ENCODE measurements around the gene CDCA7. TPM values are rescaled to one million over a fixed set of nuclear protein-coding genes. Genes with fewer than 3 reads are reported as not detected.

The CDCA7 gene
- total RNA-seq, 2 experiments from 2014 or later, result 74.4 to 89.0 TPM

DNA sequence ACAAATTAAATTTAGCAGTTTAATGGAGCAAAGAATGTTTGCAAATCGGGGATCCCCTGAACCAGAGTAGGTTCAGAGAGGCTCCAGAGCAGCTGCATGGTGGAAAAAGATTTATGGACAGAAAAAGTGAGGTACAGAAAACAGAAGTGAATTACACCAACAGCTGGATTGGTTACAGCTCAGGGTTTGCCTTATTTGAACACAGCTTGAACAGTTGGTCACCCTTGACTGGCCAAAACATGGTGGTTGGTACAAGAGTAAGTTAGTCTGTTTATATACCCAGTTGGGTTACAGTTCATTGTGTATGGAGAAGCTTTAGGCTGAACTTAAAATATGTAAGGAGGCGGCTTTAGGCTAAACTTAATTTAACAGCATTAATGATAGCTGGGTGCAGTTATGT is 5.4 kb upstream of the CDCA7 start:
- ATAC-seq, result no peak
- H3K27me3 Mint-ChIP-seq, result peaks cover 42% of the 10 kb centered on the region
- no peak overlapping the region for H3K27ac Mint-ChIP-seq
- peaks cover 6% of the 10 kb centered on the region for H3K9me3 Mint-ChIP-seq (ENCODE audit: low read depth)
- CTCF ChIA-PET, result no interaction called here
- H3K4me3 Mint-ChIP-seq, result no peak overlapping the region
- peaks cover 18% of the 10 kb centered on the region for H3K4me1 Mint-ChIP-seq
- no peak for DNase-seq
- H3K36me3 Mint-ChIP-seq, result peaks cover 6% of the 10 kb centered on the region

DNA sequence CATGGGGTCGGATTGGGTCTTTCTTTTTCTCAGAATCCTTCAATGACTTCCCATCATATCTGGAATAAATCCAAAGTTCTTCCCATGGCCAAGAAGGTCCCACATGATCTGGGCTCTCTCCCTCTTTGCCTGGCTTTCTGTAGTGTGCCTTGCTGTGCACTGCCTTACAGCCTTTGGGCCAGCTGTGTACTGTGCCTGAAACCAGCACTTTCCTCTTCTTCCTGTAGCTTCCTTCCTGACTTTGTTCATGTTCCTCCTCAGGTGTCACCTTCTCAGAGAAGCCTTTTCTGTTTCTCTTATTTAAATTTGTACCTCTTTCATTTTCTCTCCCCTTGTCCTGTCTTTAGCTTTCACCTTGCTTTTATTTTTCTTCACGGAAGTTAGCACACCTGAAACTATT is 4.3 kb upstream of the CDCA7 start:
- Mint-ChIP-seq H3K27me3 (peaks cover 42% of the 10 kb centered on the region), H3K27ac (no peak overlapping the region), H3K36me3 (peaks cover 5% of the 10 kb centered on the region), H3K4me3 (no peak overlapping the region), H3K9me3 (ENCODE audit: low read depth) (peaks cover 6% of the 10 kb centered on the region), H3K4me1 (peaks cover 18% of the 10 kb centered on the region)
- no peak for ATAC-seq
- CTCF ChIA-PET, result interaction anchor here (1.5 kb wide), 1 partner anchor 992 kb away, joined by 4 read pairs; no protein-coding TSS in a partner anchor
- DNase-seq, result no peak

DNA sequence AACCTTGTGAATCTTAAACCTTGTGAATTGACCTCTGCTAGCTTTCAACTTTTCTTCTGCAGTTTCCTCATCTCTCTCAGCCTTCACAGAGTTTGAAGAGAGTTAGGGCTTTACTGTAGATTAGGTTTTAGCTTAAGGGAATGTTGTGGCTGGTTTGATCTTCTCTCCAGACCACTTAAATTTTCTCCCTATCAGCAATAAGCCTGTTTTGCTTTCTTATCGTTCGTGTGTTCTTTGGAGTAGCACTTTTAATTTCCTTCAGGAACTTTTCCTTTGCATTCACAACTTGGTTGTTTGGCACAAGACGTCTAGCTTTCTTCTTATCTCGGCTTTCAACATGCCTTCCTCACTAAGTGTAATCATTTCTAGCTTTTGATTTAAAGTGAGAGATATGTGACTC is 2.8 kb upstream of the CDCA7 start:
- Mint-ChIP-seq H3K27ac (no peak overlapping the region), H3K4me1 (peaks cover 30% of the 10 kb centered on the region), H3K4me3 (no peak overlapping the region), H3K36me3 (peaks cover 15% of the 10 kb centered on the region), H3K9me3 (ENCODE audit: low read depth) (no peaks in the 10 kb centered on the region), H3K27me3 (peaks cover 42% of the 10 kb centered on the region)
- DNase-seq (no peak), ATAC-seq (no peak)
- CTCF ChIA-PET, result interaction anchor here (1.5 kb wide), 1 partner anchor 990 kb away, joined by 4 read pairs; no protein-coding TSS in a partner anchor

GRCh38 chr2:173353556-173353955 is 1.1 kb upstream of the CDCA7 start:
- ATAC-seq, result no peak
- no peaks in the 10 kb centered on the region for H3K9me3 Mint-ChIP-seq (ENCODE audit: low read depth)
- H3K4me3 Mint-ChIP-seq, result peak overlapping the region; percentile 87
- CTCF ChIA-PET, result no interaction called here
- no peak for DNase-seq
- peaks cover 42% of the 10 kb centered on the region for H3K27me3 Mint-ChIP-seq
- peak overlapping the region; percentile 95 for H3K27ac Mint-ChIP-seq
- H3K4me1 Mint-ChIP-seq, result peaks cover 40% of the 10 kb centered on the region
- peaks cover 18% of the 10 kb centered on the region for H3K36me3 Mint-ChIP-seq

DNA sequence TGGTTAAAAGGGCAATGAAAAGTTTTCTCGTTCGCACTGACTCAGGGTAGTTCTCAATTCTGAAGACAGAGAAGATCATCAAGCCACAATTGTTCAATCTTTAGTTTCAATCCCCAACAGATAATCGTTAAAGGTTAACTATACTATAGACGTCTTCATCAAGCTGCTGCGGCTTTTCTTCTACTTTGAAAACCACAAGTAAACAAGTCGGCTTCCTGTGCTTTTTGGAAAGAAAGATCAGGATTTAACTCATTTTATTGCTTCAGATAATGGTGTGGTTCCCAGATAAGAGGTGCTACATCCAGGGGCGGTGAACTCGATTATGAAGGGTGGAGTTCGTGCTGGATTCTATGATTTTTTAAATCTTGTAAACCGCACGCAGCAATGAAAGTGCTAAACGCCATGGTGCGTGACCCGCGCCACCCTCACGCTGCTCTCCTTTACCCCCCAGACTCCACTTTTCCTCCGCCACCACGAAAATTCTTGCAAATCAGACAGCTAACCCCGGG is 545 bp upstream of the CDCA7 start:
- Mint-ChIP-seq H3K9me3 (ENCODE audit: low read depth) (no peaks in the 10 kb centered on the region), H3K4me3 (peak overlapping the region; percentile 87), H3K27ac (peak overlapping the region; percentile 95), H3K27me3 (peaks cover 41% of the 10 kb centered on the region), H3K36me3 (peaks cover 22% of the 10 kb centered on the region), H3K4me1 (peaks cover 46% of the 10 kb centered on the region)
- CTCF ChIA-PET, result no interaction called here
- ATAC-seq (peak; percentile 13), DNase-seq (peak; percentile 82)

DNA sequence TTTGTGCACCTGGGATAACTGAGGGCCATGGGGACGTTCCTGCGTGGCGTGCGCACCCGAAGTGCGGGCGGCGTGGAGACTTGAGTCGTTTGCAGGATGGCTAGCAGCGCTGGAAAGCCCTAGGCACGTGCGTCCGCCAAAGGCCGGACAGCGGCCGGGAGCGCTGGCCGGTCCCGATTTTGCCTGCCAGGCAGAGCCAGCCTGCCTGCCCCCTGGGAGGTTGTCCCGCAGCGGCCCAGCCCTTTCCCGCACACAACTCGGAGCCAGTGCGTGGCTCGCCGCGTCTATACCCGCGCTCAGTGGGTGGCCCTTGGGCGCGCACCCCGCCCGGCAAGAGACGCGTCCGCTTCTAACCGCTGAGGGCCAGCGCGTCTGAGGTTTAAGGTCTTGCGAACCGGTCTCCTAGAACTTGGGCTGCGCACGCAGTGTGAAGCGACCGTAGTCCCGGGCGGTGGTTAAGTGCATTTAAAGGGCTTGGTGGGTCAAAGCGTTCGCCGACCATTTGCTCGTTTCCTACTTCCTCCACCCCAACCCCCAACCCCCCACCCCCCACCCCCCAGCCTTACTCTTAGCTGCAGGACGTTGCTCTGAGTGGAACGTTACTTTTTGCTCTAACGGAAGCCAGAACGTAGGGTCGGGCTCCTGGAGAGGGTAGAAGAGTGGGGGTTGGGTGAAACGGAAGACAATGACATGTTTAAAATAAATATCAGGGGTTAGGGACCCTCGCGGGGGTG is 627 bp downstream of the CDCA7 start:
- peaks cover 56% of the 10 kb centered on the region for H3K4me1 Mint-ChIP-seq
- peak; percentile 34 for ATAC-seq
- CTCF ChIA-PET, result no interaction called here
- H3K27ac Mint-ChIP-seq, result peak overlapping the region; percentile 81
- peaks cover 34% of the 10 kb centered on the region for H3K36me3 Mint-ChIP-seq
- H3K4me3 Mint-ChIP-seq, result peak overlapping the region; percentile 87
- no peaks in the 10 kb centered on the region for H3K9me3 Mint-ChIP-seq (ENCODE audit: low read depth)
- DNase-seq, result peak; percentile 67
- H3K27me3 Mint-ChIP-seq, result peaks cover 33% of the 10 kb centered on the region

DNA sequence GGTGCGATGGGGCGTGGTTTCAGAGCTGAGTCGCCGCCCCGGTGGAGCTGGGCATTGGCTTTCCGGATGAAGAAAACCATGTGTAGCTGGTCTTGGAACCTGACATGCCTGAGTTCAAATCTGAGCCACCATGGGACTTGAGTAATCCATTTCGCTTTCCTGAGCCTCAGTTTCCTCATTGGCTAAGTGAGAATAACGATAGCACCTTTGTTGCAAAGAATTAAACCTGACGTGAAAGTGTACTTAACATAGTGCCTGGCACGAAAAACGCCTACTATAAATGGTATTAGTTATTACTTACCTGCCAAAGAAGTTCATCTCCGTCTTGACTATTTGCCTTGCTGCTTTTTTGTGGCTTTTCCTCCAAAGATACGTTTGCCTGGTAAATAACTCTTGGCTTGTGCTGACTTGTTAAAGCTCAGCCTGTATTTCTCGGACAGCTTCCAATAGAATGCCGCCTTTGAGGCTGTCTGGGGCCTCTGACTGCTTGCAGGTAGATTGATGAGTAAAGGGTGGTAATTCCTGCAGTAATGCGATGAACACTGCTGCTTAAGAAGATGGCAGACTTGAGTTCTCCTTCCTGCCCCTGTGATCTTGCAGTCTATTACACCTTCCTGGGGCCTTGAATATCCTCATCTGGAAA is 1.3 kb downstream of the CDCA7 start:
- Mint-ChIP-seq H3K27ac (peak overlapping the region; percentile 81), H3K9me3 (ENCODE audit: low read depth) (no peaks in the 10 kb centered on the region), H3K4me3 (peak overlapping the region; percentile 87), H3K4me1 (peaks cover 59% of the 10 kb centered on the region), H3K36me3 (peaks cover 40% of the 10 kb centered on the region), H3K27me3 (peaks cover 31% of the 10 kb centered on the region)
- no peak for ATAC-seq
- DNase-seq, result no peak
- CTCF ChIA-PET, result no interaction called here

DNA sequence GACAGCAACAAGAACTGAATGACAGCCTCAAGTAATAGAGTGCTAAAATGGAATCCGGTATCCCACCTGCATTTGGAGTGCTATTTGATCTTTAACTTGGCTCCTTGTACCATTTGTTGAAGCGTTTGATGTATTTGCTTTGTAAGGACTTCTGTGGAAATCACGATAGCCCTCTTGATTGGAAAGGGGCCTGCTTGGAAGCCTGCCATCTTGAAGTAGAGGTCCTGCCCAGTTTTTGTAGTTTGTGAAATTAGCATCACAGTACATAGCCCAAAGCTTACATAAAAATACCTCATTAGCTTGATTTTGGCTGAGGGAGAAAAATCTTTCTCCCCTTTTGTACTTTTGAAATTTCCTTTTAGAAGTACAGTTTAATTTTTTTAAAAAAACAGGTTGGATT is 2.7 kb downstream of the CDCA7 start:
- ATAC-seq, result no peak
- DNase-seq, result no peak
- Mint-ChIP-seq H3K36me3 (peaks cover 45% of the 10 kb centered on the region), H3K27ac (no peak overlapping the region), H3K27me3 (peaks cover 18% of the 10 kb centered on the region), H3K9me3 (ENCODE audit: low read depth) (no peaks in the 10 kb centered on the region), H3K4me1 (peaks cover 57% of the 10 kb centered on the region), H3K4me3 (no peak overlapping the region)
- CTCF ChIA-PET, result no interaction called here

DNA sequence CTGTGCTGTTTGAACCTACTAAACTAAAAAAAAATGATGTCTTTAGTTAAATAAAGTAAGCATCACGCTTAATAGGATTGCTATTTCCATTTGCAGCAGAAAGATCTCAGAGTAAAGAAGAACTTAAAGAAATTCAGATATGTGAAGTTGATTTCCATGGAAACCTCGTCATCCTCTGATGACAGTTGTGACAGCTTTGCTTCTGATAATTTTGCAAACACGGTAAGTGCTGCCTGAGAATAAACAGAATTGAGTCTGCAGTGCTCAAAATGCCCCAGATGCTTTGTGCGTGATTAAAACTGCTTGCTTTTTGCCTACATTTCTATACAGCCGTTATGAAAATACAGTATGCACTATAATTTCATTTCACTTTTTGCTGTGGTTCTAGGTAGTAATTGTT is 3.9 kb downstream of the CDCA7 start:
- Mint-ChIP-seq H3K27ac (peak overlapping the region; percentile 79), H3K9me3 (ENCODE audit: low read depth) (no peaks in the 10 kb centered on the region), H3K4me3 (peak overlapping the region; percentile 49), H3K27me3 (peaks cover 5% of the 10 kb centered on the region), H3K36me3 (peaks cover 53% of the 10 kb centered on the region), H3K4me1 (peaks cover 49% of the 10 kb centered on the region)
- ATAC-seq (no peak), DNase-seq (no peak)
- CTCF ChIA-PET, result interaction anchor here (0.7 kb wide), 1 partner anchor 1142 kb away, joined by 3 read pairs; no protein-coding TSS in a partner anchor

DNA sequence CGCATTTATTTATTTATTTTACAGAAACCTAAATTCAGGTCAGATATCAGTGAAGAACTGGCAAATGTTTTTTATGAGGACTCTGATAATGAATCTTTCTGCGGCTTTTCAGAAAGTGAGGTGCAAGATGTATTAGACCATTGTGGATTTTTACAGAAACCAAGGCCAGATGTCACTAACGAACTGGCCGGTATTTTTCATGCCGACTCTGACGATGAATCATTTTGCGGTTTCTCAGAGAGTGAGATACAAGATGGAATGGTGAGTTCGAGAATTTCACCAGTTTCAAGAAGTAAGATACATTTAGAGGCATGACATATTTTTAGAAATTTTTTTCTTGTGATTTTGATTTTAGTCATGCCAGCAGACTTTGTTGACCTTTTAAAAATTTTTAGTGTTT is 4.6 kb downstream of the CDCA7 start:
- Mint-ChIP-seq H3K4me1 (peaks cover 44% of the 10 kb centered on the region), H3K36me3 (peaks cover 59% of the 10 kb centered on the region), H3K9me3 (ENCODE audit: low read depth) (no peaks in the 10 kb centered on the region), H3K27ac (peak overlapping the region; percentile 79), H3K4me3 (peak overlapping the region; percentile 49), H3K27me3 (peaks cover 3% of the 10 kb centered on the region)
- ATAC-seq, result peak; percentile 16
- CTCF ChIA-PET, result no interaction called here
- peak; percentile 74 for DNase-seq

DNA sequence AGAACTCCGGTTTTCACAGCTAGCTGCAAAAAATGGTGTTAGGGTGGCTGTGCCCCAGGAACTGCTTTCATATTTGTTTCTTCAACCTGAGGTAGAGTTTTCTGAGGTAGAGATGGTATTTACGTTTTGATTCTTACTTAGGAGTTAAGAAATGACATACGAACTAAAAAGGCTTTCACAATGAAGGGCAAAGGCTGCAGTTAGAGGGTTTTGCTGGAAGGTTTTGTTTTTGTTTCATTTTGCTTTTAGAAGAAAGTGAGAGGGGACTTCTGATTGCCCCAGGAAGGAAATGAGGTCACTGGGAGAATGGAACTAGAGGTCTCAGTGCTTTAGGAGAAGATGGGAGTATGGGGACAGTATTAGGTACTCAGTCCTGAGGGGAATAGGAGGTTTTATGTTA is 15.5 kb downstream of the CDCA7 start:
- Mint-ChIP-seq H3K36me3 (peaks cover 69% of the 10 kb centered on the region), H3K4me1 (peaks cover 29% of the 10 kb centered on the region), H3K27ac (peak overlapping the region; percentile 70), H3K4me3 (no peak overlapping the region), H3K27me3 (no peaks in the 10 kb centered on the region), H3K9me3 (ENCODE audit: low read depth) (no peaks in the 10 kb centered on the region)
- ATAC-seq (peak; percentile 66), DNase-seq (no peak)
- CTCF ChIA-PET, result no interaction called here

DNA sequence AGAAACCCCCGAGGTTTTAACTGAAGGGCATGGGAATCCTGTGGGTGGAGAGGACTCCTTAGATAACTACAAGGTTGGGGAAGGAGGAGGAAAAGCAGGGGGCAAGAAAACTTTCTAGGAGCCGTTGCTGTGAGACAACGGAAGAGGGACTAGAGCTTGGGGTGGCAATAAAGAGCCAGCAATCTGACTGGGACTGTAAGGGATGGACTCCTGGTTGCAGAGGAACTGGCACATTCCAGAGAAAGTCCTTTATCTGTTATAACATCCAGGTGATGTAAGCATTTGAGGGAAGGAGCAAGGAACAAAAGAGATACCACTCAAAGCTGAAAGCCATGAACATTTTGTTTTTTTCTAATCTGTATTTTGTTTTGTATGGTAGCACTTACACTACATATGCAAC is 16.4 kb downstream of the CDCA7 start:
- Mint-ChIP-seq H3K36me3 (peaks cover 65% of the 10 kb centered on the region), H3K4me3 (no peak overlapping the region), H3K9me3 (ENCODE audit: low read depth) (no peaks in the 10 kb centered on the region), H3K27ac (no peak overlapping the region), H3K27me3 (no peaks in the 10 kb centered on the region), H3K4me1 (peaks cover 29% of the 10 kb centered on the region)
- DNase-seq, result no peak
- CTCF ChIA-PET, result no interaction called here
- ATAC-seq, result no peak

GRCh38 chr2:173373290-173373689 is 18.6 kb downstream of the CDCA7 start:
- Mint-ChIP-seq H3K9me3 (ENCODE audit: low read depth) (no peaks in the 10 kb centered on the region), H3K27ac (no peak overlapping the region), H3K4me3 (no peak overlapping the region), H3K4me1 (peaks cover 23% of the 10 kb centered on the region), H3K36me3 (peaks cover 57% of the 10 kb centered on the region), H3K27me3 (no peaks in the 10 kb centered on the region)
- CTCF ChIA-PET, result interaction anchor here (0.7 kb wide), 1 partner anchor 78 kb away, joined by 3 read pairs; no protein-coding TSS in a partner anchor
- DNase-seq (no peak), ATAC-seq (no peak)

GRCh38 chr2:173374634-173375033 is 20.0 kb downstream of the CDCA7 start:
- no peak for ATAC-seq
- no peak for DNase-seq
- H3K27me3 Mint-ChIP-seq, result no peaks in the 10 kb centered on the region
- no peak overlapping the region for H3K4me3 Mint-ChIP-seq
- peaks cover 13% of the 10 kb centered on the region for H3K4me1 Mint-ChIP-seq
- CTCF ChIA-PET, result no interaction called here
- H3K36me3 Mint-ChIP-seq, result peaks cover 45% of the 10 kb centered on the region
- no peak overlapping the region for H3K27ac Mint-ChIP-seq
- H3K9me3 Mint-ChIP-seq (ENCODE audit: low read depth), result no peaks in the 10 kb centered on the region

Data from activated CD8-positive, alpha-beta memory T cell treated with anti-CD3 and anti-CD28 coated beads, Interleukin-2, amount 10 ng/mL, durations not matched to agents 7 days and 5 days (primary cell).